ENCODE measurements around the gene SCN5A.

GRCh38 chr3:38587548-38588131, 61.8 kb downstream of the SCN5A start:
- TF ChIP-seq POLR2AphosphoS5 (IDR thresholded peaks at IDR 0.05; ENCODE audit: low read depth, low read length) (no peak), POLR2A (IDR thresholded peaks at IDR 0.05; ENCODE audit: low read depth, low read length) (no peak), TAF1 (IDR thresholded peaks at IDR 0.05; ENCODE audit: borderline replicate concordance, low read depth, low read length) (no peak)
